Body of pancreas (tissue), 4 donors: ENCODE results near the gene UQCRHL. TPM values are rescaled to one million over a fixed set of nuclear protein-coding genes. Genes with fewer than 3 reads are reported as not detected.

Experiments used
- ATAC-seq: fragments of 150-250 bp; one replicate; pipeline ENCODE4 v1.9.1; 2016
- DNase-seq, 4 donors: peaks; one replicate each; pipeline ENCODE4 v3.0.0-alpha.2; 2019
- H3K27ac ChIP-seq, 4 donors: fragments of 200-600 bp; sonication (generic); 1 replicate in 3 of 4; 2 replicates in 1 of 4; pipeline versions ENCODE4 v1.5.1 to v1.6.1; 2016 to 2019; ENCODE audit warnings: mild to moderate bottlenecking in 1 of 4, mixed read lengths in 1 of 4, moderate library complexity in 1 of 4
- H3K27me3 ChIP-seq, 2 donors: fragments of 200-600 bp; sonication (generic); one replicate each; pipeline ENCODE4 v1.6.0; 2016; ENCODE audit warnings: mild to moderate bottlenecking in 1 of 2
- H3K36me3 ChIP-seq, 2 donors: fragments of 200-600 bp; sonication (generic); replicated peaks in 1 of 2; 2 replicates each; pipeline ENCODE4 v1.5.1; 2016; ENCODE audit warnings: low read depth in 2 of 2; ENCODE audit not compliant: insufficient read depth in 1 of 2
- H3K4me1 ChIP-seq: fragments of 200-600 bp; sonication (generic); one replicate; pipeline ENCODE4 v1.6.0; 2016
- H3K4me3 ChIP-seq, 2 donors: fragments of 200-600 bp; sonication (generic); 1 replicate in 1 of 2; 2 replicates in 1 of 2; pipeline ENCODE4 v1.5.1; 2016 to 2019
- H3K9me3 ChIP-seq, 3 donors: fragments of 200-600 bp; sonication (generic); 1 replicate in 2 of 3; 2 replicates in 1 of 3; pipeline ENCODE4 v1.5.1; 2016
- CTCF ChIP-seq, 7 experiments: fragments of 450-650 bp in 4 of 7; fragments of 200-600 bp in 3 of 7; sonication (generic) in 3 of 7; IDR thresholded peaks; one replicate each; pipeline ENCODE4 v1.5.1; 2016 to 2019; ENCODE audit warnings: antibody characterized with exemption in 7 of 7
- POLR2A ChIP-seq, 3 donors: fragments of 450-650 bp; IDR thresholded peaks; one replicate each; pipeline ENCODE4 v1.6.1; 2016; ENCODE audit warnings: antibody characterized with exemption in 3 of 3, mild to moderate bottlenecking in 2 of 3
- WGBS, 2 donors: methylation state at CpG; one replicate each; pipeline ENCODE4 v1.1.5; 2017; 5-methylcytosine and 5-hydroxymethylcytosine counted together
- intact Hi-C: fragments of 100-400 bp; cut with DNase I; formaldehyde crosslinking; loops from one replicate; pipeline ENCODE4 v1.15.1; 2023
- total RNA-seq, 2 donors: library from RNA; depleted of rRNA; stranded (reverse); fragments of >200 nt; gene quantifications; one replicate each; pipeline ENCODE4 v1.1.0, GENCODE V29; 2016

Gene UQCRHL
- total RNA-seq, 2 donors from 2014 or later = 0.66 to 1.0 TPM

- ATAC-seq = no peak
- no peak overlapping the region for H3K27ac ChIP-seq
- TF ChIP-seq CTCF (IDR thresholded peaks at IDR 0.05) (no peak), POLR2A (IDR thresholded peaks at IDR 0.05) (no peak)
- no peaks in the 10 kb centered on the region for H3K9me3 ChIP-seq
- no peaks in the 10 kb centered on the region for H3K27me3 ChIP-seq
- H3K4me1 ChIP-seq = peaks cover 22% of the 10 kb centered on the region
- intact Hi-C loops = no loop called here
- no peak overlapping the region for H3K4me3 ChIP-seq
- H3K36me3 ChIP-seq = peaks cover 0 to 5% of the 10 kb centered on the region in 2 donors
- 93% methylated on average over 7 of the region's 7 CpGs for WGBS, 2 donors
- no peak for DNase-seq
Observed at GRCh38 chr1:15777909-15778707, 29.3 kb downstream of the UQCRHL start.

GRCh38 chr1:15775706-15776105 lies 31.7 kb downstream of the UQCRHL start:
- 90 to 100% methylated on average over 2 of the region's 2 CpGs for WGBS, 2 donors
- no peak for ATAC-seq

GRCh38 chr1:15771836-15772515 lies 35.5 kb downstream of the UQCRHL start:
- ATAC-seq = no peak
- WGBS, 2 donors = 81 to 84% methylated on average over 4 to 6 of the region's 6 CpGs
- H3K36me3 ChIP-seq = peaks cover 0 to 11% of the 10 kb centered on the region in 2 donors

More at GRCh38 chr1:15775706-15776105, 31.7 kb downstream of the UQCRHL start:
- Histone ChIP-seq H3K36me3 (peaks cover 0 to 10% of the 10 kb centered on the region in 2 donors), H3K4me3 (no peak overlapping the region), H3K9me3 (no peaks in the 10 kb centered on the region), H3K27me3 (no peaks in the 10 kb centered on the region), H3K4me1 (peaks cover 15% of the 10 kb centered on the region), H3K27ac (no peak overlapping the region)
- TF ChIP-seq POLR2A (IDR thresholded peaks at IDR 0.05) (no peak), CTCF (IDR thresholded peaks at IDR 0.05) (no peak)
- intact Hi-C loops = no loop called here
- no peak for DNase-seq

GRCh38 chr1:15770313-15770962 lies 37.0 kb downstream of the UQCRHL start:
- no peak overlapping the region for H3K27ac ChIP-seq
- 93 to 95% methylated on average over 5 to 14 of the region's 14 CpGs for WGBS, 2 donors
- TF ChIP-seq CTCF (IDR thresholded peaks at IDR 0.05) = no peak
- intact Hi-C loops = no loop called here
- ATAC-seq (no peak), DNase-seq (no peak)
- H3K4me1 ChIP-seq = peaks cover 8% of the 10 kb centered on the region
- H3K9me3 ChIP-seq = no peaks in the 10 kb centered on the region
- no peaks in the 10 kb centered on the region for H3K27me3 ChIP-seq
- H3K36me3 ChIP-seq = peaks cover 0 to 9% of the 10 kb centered on the region in 2 donors
- H3K4me3 ChIP-seq = no peak overlapping the region

More at GRCh38 chr1:15771836-15772515, 35.5 kb downstream of the UQCRHL start:
- no peak overlapping the region for H3K27ac ChIP-seq
- H3K4me3 ChIP-seq = no peak overlapping the region
- DNase-seq = no peak
- no peaks in the 10 kb centered on the region for H3K4me1 ChIP-seq
- TF ChIP-seq CTCF (IDR thresholded peaks at IDR 0.05) = no peak
- intact Hi-C loops = no loop called here
- no peaks in the 10 kb centered on the region for H3K27me3 ChIP-seq
- no peaks in the 10 kb centered on the region for H3K9me3 ChIP-seq
